ENCODE measurements around the gene NRG2. TPM values are rescaled to one million over a fixed set of nuclear protein-coding genes. Genes with fewer than 3 reads are reported as not detected.

The NRG2 gene
- total RNA-seq, 6 experiments from 2014 or later: 0.07 to 0.77 (median 0.14) TPM; not detected in 1

- intact Hi-C loops (cut with DNase I): no loop called here
- Histone ChIP-seq H3K4me3 (no peak overlapping the region), H3K27ac (no peak overlapping the region), H3K27me3 (no peaks in the 10 kb centered on the region), H3K36me3 (no peaks in the 10 kb centered on the region), H3K9me3 (no peaks in the 10 kb centered on the region), H3K4me1 (peaks cover 0 to 37% (median 0%) of the 10 kb centered on the region in 4 donors)
- ATAC-seq (no peak), DNase-seq (no peak)
- 88% methylated on average over 4 of the region's 4 CpGs for WGBS (ENCODE audit: insufficient coverage, low coverage, low lambda C conversion rate, missing lambda C conversion rate)
- TF ChIP-seq CTCF (IDR thresholded peaks at IDR 0.05) (no peak), POLR2A (IDR thresholded peaks at IDR 0.05) (no peak)
Measured at GRCh38 chr5:140041099-140041491, 2.0 kb downstream of the NRG2 start.

- Histone ChIP-seq H3K36me3 (no peaks in the 10 kb centered on the region), H3K4me1 (peaks cover 0 to 37% (median 0%) of the 10 kb centered on the region in 4 donors), H3K27me3 (no peaks in the 10 kb centered on the region), H3K27ac (no peak overlapping the region), H3K9me3 (no peaks in the 10 kb centered on the region), H3K4me3 (no peak overlapping the region)
- WGBS (ENCODE audit: insufficient coverage, low coverage, low lambda C conversion rate, missing lambda C conversion rate): 60% methylated on average over 1 of the region's 1 CpG
- DNase-seq (no peak), ATAC-seq (no peak)
- intact Hi-C loops (cut with DNase I): no loop called here
- TF ChIP-seq CTCF (IDR thresholded peaks at IDR 0.05) (no peak), POLR2A (IDR thresholded peaks at IDR 0.05) (no peak)
Measured at GRCh38 chr5:140040358-140040757, 2.7 kb downstream of the NRG2 start.

GRCh38 chr5:140039561-140039960 lies 3.5 kb downstream of the NRG2 start:
- 25% methylated on average over 4 of the region's 4 CpGs for whole genome bisulfite sequencing (ENCODE audit: insufficient coverage, low coverage, low lambda C conversion rate, missing lambda C conversion rate)
- no peaks in the 10 kb centered on the region for H3K36me3 ChIP-seq
- no peak overlapping the region for H3K27ac ChIP-seq
- H3K4me3 ChIP-seq: no peak overlapping the region
- intact Hi-C loops (cut with DNase I): no loop called here
- ATAC-seq (peak in 3 of 4 donors; percentile 44 to 70 (median 48)), DNase-seq (peak in 1 of 3 donors; percentile 66)
- H3K9me3 ChIP-seq: no peaks in the 10 kb centered on the region
- TF ChIP-seq CTCF (IDR thresholded peaks at IDR 0.05) (no peak), POLR2A (IDR thresholded peaks at IDR 0.05) (no peak)
- H3K4me1 ChIP-seq: peaks cover 0 to 37% (median 0%) of the 10 kb centered on the region in 4 donors
- no peaks in the 10 kb centered on the region for H3K27me3 ChIP-seq

GRCh38 chr5:140038373-140038957 lies 4.6 kb downstream of the NRG2 start:
- Histone ChIP-seq H3K9me3 (no peaks in the 10 kb centered on the region), H3K36me3 (no peaks in the 10 kb centered on the region), H3K27me3 (no peaks in the 10 kb centered on the region), H3K4me1 (peaks cover 0 to 36% (median 0%) of the 10 kb centered on the region in 4 donors), H3K27ac (peak overlapping the region in 1 of 3 donors; percentile 12), H3K4me3 (peak overlapping the region; percentile 10 to 50 (median 25))
- WGBS (ENCODE audit: insufficient coverage, low coverage, low lambda C conversion rate, missing lambda C conversion rate): 12% methylated on average over 7 of the region's 7 CpGs
- no peak for TF ChIP-seq CTCF (IDR thresholded peaks at IDR 0.05)
- TF ChIP-seq POLR2A (IDR thresholded peaks at IDR 0.05): no peak
- no peak for DNase-seq
- peak; percentile 50 to 59 (median 58) for ATAC-seq
- intact Hi-C loops (cut with DNase I): no loop called here
